Upper lobe of right lung (tissue), 1 donor: ENCODE data around the gene SUCO. TPM values are rescaled to one million over a fixed set of nuclear protein-coding genes. Genes with fewer than 3 reads are reported as not detected.

ENCODE experiments used
- ATAC-seq: fragments of 200-7000 bp; cut with Tn5 transposase; one replicate; pipeline ENCODE4 v1.9.1; 2020; ENCODE audit warnings: mild to moderate bottlenecking, moderate library complexity
- DNase-seq: peaks from one replicate; pipeline ENCODE4 v3.0.0-alpha.2; 2020
- H3K27ac ChIP-seq: fragments of 200-600 bp; one replicate; pipeline ENCODE4 v1.8.0; 2022
- H3K27me3 ChIP-seq: fragments of 200-600 bp; one replicate; pipeline ENCODE4 v1.8.0; 2022; ENCODE audit warnings: mild to moderate bottlenecking
- H3K36me3 ChIP-seq: fragments of 200-600 bp; one replicate; pipeline ENCODE4 v1.8.0; 2022
- H3K4me1 ChIP-seq: fragments of 200-600 bp; one replicate; pipeline ENCODE4 v1.8.0; 2022
- H3K4me3 ChIP-seq: fragments of 200-600 bp; one replicate; pipeline ENCODE4 v1.8.0; 2022; ENCODE audit warnings: mild to moderate bottlenecking
- H3K9me3 ChIP-seq: fragments of 200-600 bp; one replicate; pipeline ENCODE4 v1.8.0; 2022
- CTCF ChIP-seq: fragments of 200-600 bp; IDR thresholded peaks from one replicate; pipeline ENCODE4 v1.8.0; 2022; ENCODE audit warnings: antibody characterized with exemption
- intact Hi-C: fragments of 100-400 bp; cut with DNase I; formaldehyde crosslinking; loops from one replicate; pipeline ENCODE4 v1.11.0; 2022
- total RNA-seq: library from RNA; stranded (reverse); fragmentation: NEBNext Ultra II Directional; extraction: Animal tissue kit (Norgen Biotek cat#: 25700); gene quantifications from one replicate; pipeline ENCODE4 v1.2.1, GENCODE V29; 2021
- donor health status: DM: no; HTN: yes; CAD: no; lungs with severe emphysema.

Gene SUCO
- total RNA-seq, 1 donor from 2014 or later, result 34.1 TPM

- Histone ChIP-seq H3K4me1 (peaks cover 36% of the 10 kb centered on the region), H3K9me3 (no peaks in the 10 kb centered on the region), H3K36me3 (no peaks in the 10 kb centered on the region), H3K27ac (no peak overlapping the region), H3K27me3 (no peaks in the 10 kb centered on the region), H3K4me3 (no peak overlapping the region)
- intact Hi-C loops, result no loop called here
- no peak for ATAC-seq
- TF ChIP-seq CTCF, result no peak
- DNase-seq, result no peak
Measured at GRCh38 chr1:172540635-172541034, 7.7 kb downstream of the SUCO start.

GRCh38 chr1:172544481-172545104, 11.6 kb downstream of the SUCO start:
- DNase-seq (no peak), ATAC-seq (no peak)
- H3K27me3 ChIP-seq, result no peaks in the 10 kb centered on the region
- no peak overlapping the region for H3K27ac ChIP-seq
- TF ChIP-seq CTCF, result no peak
- no peaks in the 10 kb centered on the region for H3K9me3 ChIP-seq
- intact Hi-C loops, result no loop called here
- H3K4me3 ChIP-seq, result no peak overlapping the region
- H3K36me3 ChIP-seq, result no peaks in the 10 kb centered on the region
- peaks cover 29% of the 10 kb centered on the region for H3K4me1 ChIP-seq

GRCh38 chr1:172545396-172546004, 12.6 kb downstream of the SUCO start:
- no peak overlapping the region for H3K27ac ChIP-seq
- H3K4me1 ChIP-seq, result peaks cover 22% of the 10 kb centered on the region
- H3K4me3 ChIP-seq, result no peak overlapping the region
- intact Hi-C loops, result no loop called here
- H3K27me3 ChIP-seq, result no peaks in the 10 kb centered on the region
- TF ChIP-seq CTCF, result no peak
- ATAC-seq, result no peak
- no peaks in the 10 kb centered on the region for H3K36me3 ChIP-seq
- no peaks in the 10 kb centered on the region for H3K9me3 ChIP-seq
- DNase-seq, result no peak

GRCh38 chr1:172547071-172547470, 14.1 kb downstream of the SUCO start:
- no peaks in the 10 kb centered on the region for H3K27me3 ChIP-seq
- DNase-seq (no peak), ATAC-seq (peak; percentile 26)
- TF ChIP-seq CTCF, result no peak
- H3K36me3 ChIP-seq, result no peaks in the 10 kb centered on the region
- intact Hi-C loops, result no loop called here
- H3K4me3 ChIP-seq, result no peak overlapping the region
- no peak overlapping the region for H3K27ac ChIP-seq
- peaks cover 23% of the 10 kb centered on the region for H3K4me1 ChIP-seq
- H3K9me3 ChIP-seq, result no peaks in the 10 kb centered on the region

- TF ChIP-seq CTCF, result no peak
- no peak overlapping the region for H3K27ac ChIP-seq
- intact Hi-C loops, result no loop called here
- H3K4me3 ChIP-seq, result no peak overlapping the region
- no peaks in the 10 kb centered on the region for H3K27me3 ChIP-seq
- H3K9me3 ChIP-seq, result no peaks in the 10 kb centered on the region
- no peaks in the 10 kb centered on the region for H3K36me3 ChIP-seq
- DNase-seq (no peak), ATAC-seq (no peak)
- H3K4me1 ChIP-seq, result peaks cover 7% of the 10 kb centered on the region
Measured at GRCh38 chr1:172549621-172550280, 16.8 kb downstream of the SUCO start.
